HCT116 (cell line): ENCODE measurements around the gene CA6.

Source experiments
- TCF7L2 ChIP-seq: IDR thresholded peaks from 2 replicates; pipeline ENCODE4 v1.7.0; 2011; ENCODE audit warnings: borderline replicate concordance, inconsistent platforms; ENCODE audit not compliant: insufficient read depth, insufficient read length; ENCODE audit errors: extremely low read depth
- TF ChIP-seq, protein P1 (sequence below), 3 experiments: fragments of 200-600 bp in 1 of 3; sonication (generic) in 1 of 3; IDR thresholded peaks in 2 of 3; conservative IDR thresholded peaks in 1 of 3; 2 replicates each; pipeline ENCODE4 v1.5.1; 2012 to 2017; ENCODE audit warnings: low read depth in 2 of 3, low read length in 2 of 3, antibody characterized with exemption in 1 of 3, borderline replicate concordance in 1 of 3, control low read depth in 1 of 3, mild to moderate bottlenecking in 1 of 3, mixed read lengths in 1 of 3, mixed run types in 1 of 3, moderate library complexity in 1 of 3; ENCODE audit not compliant: insufficient read depth in 1 of 3
- TF ChIP-seq, protein P2 (sequence below): IDR thresholded peaks from 2 replicates; pipeline ENCODE4 v1.6.1; 2012

GRCh38 chr1:9013819-9014218 is 68.2 kb downstream of the CA6 start:
- no peak for TF ChIP-seq TCF7L2
- TF ChIP-seq, protein P1, sequence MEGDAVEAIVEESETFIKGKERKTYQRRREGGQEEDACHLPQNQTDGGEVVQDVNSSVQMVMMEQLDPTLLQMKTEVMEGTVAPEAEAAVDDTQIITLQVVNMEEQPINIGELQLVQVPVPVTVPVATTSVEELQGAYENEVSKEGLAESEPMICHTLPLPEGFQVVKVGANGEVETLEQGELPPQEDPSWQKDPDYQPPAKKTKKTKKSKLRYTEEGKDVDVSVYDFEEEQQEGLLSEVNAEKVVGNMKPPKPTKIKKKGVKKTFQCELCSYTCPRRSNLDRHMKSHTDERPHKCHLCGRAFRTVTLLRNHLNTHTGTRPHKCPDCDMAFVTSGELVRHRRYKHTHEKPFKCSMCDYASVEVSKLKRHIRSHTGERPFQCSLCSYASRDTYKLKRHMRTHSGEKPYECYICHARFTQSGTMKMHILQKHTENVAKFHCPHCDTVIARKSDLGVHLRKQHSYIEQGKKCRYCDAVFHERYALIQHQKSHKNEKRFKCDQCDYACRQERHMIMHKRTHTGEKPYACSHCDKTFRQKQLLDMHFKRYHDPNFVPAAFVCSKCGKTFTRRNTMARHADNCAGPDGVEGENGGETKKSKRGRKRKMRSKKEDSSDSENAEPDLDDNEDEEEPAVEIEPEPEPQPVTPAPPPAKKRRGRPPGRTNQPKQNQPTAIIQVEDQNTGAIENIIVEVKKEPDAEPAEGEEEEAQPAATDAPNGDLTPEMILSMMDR (IDR thresholded peaks at IDR 0.05 in 2 of 3, conservative IDR thresholded peaks at IDR 0.05 in 1 of 3; ENCODE audit: borderline replicate concordance in 1 of 3, insufficient read depth in 1 of 3, low read depth in 2 of 3, low read length in 2 of 3): no peak
- TF ChIP-seq, protein P2, sequence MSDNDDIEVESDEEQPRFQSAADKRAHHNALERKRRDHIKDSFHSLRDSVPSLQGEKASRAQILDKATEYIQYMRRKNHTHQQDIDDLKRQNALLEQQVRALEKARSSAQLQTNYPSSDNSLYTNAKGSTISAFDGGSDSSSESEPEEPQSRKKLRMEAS: no peak
